ENCODE data around the gene DENND1B.
"Not testable (repeated sequence)": the region's sequence is repeated elsewhere in the genome, so short reads cannot be mapped to it uniquely, and the experiment has no call there.

DENND1B gene

DNA sequence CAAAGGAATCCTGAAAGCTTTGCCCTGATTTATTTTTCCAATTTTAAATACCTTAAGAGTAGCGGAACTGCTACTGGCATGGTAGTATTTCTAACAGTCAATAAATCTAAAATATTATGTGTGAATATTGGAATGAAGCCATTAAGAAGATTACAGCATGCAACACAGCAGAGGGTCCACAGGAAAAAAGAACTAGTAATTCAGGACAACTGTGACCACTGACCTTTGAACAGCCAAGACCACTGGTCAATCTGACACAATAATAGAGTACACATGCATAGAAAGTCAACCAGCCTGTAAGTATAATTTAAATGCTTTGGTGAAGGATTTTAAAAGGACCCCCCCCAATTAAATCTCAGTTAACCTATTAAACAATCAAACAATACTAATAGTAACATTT lies 171.0 kb downstream of the DENND1B start:
- intact Hi-C loops (cut with micrococcal nuclease): no loop called here
- no peaks in the 10 kb centered on the region for H3K4me1 Mint-ChIP-seq (ENCODE audit: low read depth)
- H3K27ac Mint-ChIP-seq: no peak overlapping the region
- no peak overlapping the region for H3K4me3 Mint-ChIP-seq
- H3K9me3 Mint-ChIP-seq: no peaks in the 10 kb centered on the region
- H3K27me3 Mint-ChIP-seq: no peaks in the 10 kb centered on the region
- H3K36me3 Mint-ChIP-seq (ENCODE audit: low read depth): peaks cover 25% of the 10 kb centered on the region

DNA sequence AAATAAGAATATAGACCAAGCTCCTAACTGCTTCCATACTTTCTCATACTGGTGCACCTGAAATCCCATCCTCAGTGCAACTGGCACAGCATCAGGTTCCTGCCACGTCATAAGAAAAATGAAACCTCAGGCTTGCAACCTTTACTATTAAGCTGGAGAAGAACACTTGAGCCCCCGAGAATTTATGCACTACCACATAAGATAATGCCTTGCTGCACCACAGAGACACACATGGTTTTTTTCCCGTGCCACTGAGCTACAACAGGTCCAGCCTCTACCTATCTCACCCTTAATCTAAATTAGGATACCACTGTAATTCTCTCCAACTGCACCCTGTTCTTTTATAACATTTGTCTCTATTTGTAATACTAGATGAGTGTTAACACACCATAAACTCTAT lies 174.5 kb downstream of the DENND1B start:
- Mint-ChIP-seq H3K4me1 (ENCODE audit: low read depth) (no peaks in the 10 kb centered on the region), H3K4me3 (no peak overlapping the region), H3K36me3 (ENCODE audit: low read depth) (peaks cover 20% of the 10 kb centered on the region), H3K9me3 (no peaks in the 10 kb centered on the region), H3K27ac (no peak overlapping the region), H3K27me3 (no peaks in the 10 kb centered on the region)
- intact Hi-C loops (cut with micrococcal nuclease): no loop called here

DNA sequence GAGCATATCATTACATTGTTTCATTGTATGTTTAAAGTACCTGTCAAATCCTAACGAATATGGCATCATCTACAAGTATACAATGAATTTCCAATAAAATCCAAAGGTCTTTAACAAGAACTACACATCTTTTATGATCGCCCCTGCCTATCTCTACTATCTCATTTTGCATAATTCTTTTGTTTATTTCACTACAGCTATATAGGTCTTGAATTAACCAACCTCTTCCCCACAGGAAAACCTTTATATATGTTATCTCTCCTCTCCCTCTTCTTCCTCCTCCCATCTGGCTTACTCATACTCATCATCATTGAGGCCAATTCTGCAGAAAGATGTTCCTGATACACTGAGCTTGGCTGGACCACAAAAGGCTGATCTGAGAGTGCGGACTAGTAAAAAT lies 175.5 kb downstream of the DENND1B start:
- Mint-ChIP-seq H3K4me3 (no peak overlapping the region), H3K27ac (no peak overlapping the region)
- intact Hi-C loops (cut with micrococcal nuclease): no loop called here

DNA sequence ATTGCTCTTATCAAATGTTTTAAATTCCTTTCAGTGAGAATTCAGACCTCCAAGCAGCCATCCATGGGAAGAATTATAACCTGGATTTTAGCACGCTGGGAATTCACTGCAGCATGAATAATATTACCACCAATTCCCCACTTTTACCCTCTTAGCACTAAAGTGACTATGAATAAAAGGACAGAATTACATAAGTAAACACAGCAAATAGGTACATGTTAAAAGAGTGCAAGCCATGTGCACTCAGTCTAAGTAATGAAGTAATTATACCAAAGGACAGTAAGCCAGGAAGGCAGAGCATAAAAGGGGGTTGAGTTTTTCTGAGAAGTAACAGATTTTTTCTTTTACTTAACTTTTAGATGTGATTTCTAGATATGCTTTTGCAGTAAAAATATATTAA lies 176.3 kb downstream of the DENND1B start:
- Mint-ChIP-seq H3K27ac (no peak overlapping the region), H3K36me3 (ENCODE audit: low read depth) (peaks cover 36% of the 10 kb centered on the region), H3K4me1 (ENCODE audit: low read depth) (no peaks in the 10 kb centered on the region), H3K9me3 (no peaks in the 10 kb centered on the region), H3K27me3 (no peaks in the 10 kb centered on the region), H3K4me3 (no peak overlapping the region)
- intact Hi-C loops (cut with micrococcal nuclease): no loop called here

More for the DNA sequence above, 175.5 kb downstream of the DENND1B start:
- no peaks in the 10 kb centered on the region for H3K4me1 Mint-ChIP-seq (ENCODE audit: low read depth)
- no peaks in the 10 kb centered on the region for H3K9me3 Mint-ChIP-seq
- peaks cover 29% of the 10 kb centered on the region for H3K36me3 Mint-ChIP-seq (ENCODE audit: low read depth)
- H3K27me3 Mint-ChIP-seq: no peaks in the 10 kb centered on the region

DNA sequence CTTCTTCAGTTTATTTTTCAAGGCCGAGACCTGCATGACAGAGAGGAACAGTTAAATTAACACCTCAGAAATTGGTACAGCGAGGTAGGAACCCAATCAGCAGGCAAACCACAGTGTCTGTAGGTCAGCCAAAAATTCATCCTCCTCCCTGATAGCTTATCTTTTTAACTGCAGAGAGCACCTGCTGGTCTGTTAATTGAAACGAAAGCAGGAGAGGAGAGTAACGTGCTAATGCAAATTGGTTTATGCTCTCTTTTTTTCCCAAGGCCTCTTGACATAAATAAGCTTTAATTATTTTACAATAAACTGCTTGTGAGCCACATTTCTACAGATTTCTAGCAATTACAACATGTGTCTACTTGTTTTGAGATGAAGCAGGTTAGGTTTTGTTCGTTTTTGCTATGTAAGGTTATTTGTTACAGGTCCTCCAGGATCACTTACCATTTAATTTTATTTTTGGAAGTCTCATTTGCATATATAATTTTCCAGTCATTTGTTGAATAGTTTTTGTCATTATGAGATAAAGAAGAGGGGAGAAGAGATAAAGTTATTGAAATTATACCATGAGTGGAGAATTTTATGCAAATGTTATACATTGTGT lies 179.9 kb downstream of the DENND1B start:
- intact Hi-C loops (cut with micrococcal nuclease): no loop called here
- no peaks in the 10 kb centered on the region for H3K4me1 Mint-ChIP-seq (ENCODE audit: low read depth)
- H3K27ac Mint-ChIP-seq: no peak overlapping the region
- no peaks in the 10 kb centered on the region for H3K27me3 Mint-ChIP-seq
- no peaks in the 10 kb centered on the region for H3K9me3 Mint-ChIP-seq
- peaks cover 59% of the 10 kb centered on the region for H3K36me3 Mint-ChIP-seq (ENCODE audit: low read depth)
- H3K4me3 Mint-ChIP-seq: no peak overlapping the region

DNA sequence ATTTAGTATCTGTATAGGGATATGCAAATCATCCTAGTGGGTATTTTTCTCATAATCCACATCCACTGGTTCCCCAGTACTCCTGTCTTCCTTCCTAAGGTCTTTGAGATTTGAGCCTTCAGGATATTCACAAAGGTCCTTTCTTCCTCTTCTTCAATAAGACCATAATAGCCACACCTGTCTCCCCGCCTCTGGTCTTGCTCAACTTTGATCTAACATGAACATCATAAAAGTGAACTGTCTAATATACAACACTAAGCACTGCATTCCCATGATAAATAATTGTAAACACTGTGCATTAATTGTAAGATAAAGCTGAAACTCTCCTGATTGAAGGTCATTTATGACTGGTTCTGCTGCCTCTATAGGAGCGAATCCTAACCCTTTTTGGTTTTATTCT lies 184.6 kb downstream of the DENND1B start:
- Mint-ChIP-seq H3K9me3 (no peaks in the 10 kb centered on the region), H3K36me3 (ENCODE audit: low read depth) (peaks cover 77% of the 10 kb centered on the region), H3K4me1 (ENCODE audit: low read depth) (no peaks in the 10 kb centered on the region), H3K27ac (no peak overlapping the region), H3K4me3 (no peak overlapping the region), H3K27me3 (no peaks in the 10 kb centered on the region)
- intact Hi-C loops (cut with micrococcal nuclease): no loop called here

DNA sequence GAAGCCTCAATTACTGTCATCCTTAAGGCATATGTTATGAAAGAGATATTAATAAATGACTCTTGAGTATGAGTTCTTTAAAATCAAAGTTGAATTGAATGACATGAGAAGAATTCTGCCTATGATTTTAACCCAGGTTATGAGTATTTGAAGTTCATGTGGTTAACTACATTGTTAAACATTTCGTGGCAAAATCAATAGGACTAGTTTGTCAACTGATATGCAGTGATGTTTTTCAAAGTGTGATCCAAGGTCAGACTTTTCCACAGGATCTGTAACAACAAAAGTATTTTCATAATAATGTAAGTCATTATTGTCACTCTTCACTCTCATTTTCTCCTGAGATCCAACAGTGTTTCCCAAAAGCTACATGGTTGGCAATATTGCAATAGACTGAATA lies 189.5 kb downstream of the DENND1B start:
- no peak overlapping the region for H3K4me3 Mint-ChIP-seq
- peaks cover 54% of the 10 kb centered on the region for H3K36me3 Mint-ChIP-seq (ENCODE audit: low read depth)
- H3K27me3 Mint-ChIP-seq: no peaks in the 10 kb centered on the region
- H3K4me1 Mint-ChIP-seq (ENCODE audit: low read depth): no peaks in the 10 kb centered on the region
- no peaks in the 10 kb centered on the region for H3K9me3 Mint-ChIP-seq
- intact Hi-C loops (cut with micrococcal nuclease): no loop called here
- no peak overlapping the region for H3K27ac Mint-ChIP-seq

DNA sequence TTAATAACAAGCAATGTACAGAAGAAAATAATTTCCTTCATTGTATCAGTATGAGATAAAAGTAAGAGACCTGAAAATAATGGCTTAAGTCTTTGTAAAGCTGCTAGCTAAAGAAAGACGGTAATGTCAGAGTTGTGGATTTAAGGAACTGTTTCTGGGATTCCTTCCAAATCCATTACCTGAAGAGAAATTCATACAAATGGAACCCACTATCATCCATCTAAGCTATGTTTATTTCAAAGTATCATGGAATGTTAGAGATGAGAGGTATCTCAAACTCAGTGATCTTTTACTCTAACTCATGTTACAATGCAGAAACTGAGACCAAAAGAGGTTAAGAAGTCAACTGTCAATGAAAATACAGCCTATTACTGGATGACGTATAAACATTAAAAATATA lies 197.7 kb downstream of the DENND1B start:
- no peaks in the 10 kb centered on the region for H3K27me3 Mint-ChIP-seq
- peaks cover 74% of the 10 kb centered on the region for H3K36me3 Mint-ChIP-seq (ENCODE audit: low read depth)
- no peak overlapping the region for H3K4me3 Mint-ChIP-seq
- H3K9me3 Mint-ChIP-seq: no peaks in the 10 kb centered on the region
- no peaks in the 10 kb centered on the region for H3K4me1 Mint-ChIP-seq (ENCODE audit: low read depth)
- intact Hi-C loops (cut with micrococcal nuclease): no loop called here
- H3K27ac Mint-ChIP-seq: no peak overlapping the region

DNA sequence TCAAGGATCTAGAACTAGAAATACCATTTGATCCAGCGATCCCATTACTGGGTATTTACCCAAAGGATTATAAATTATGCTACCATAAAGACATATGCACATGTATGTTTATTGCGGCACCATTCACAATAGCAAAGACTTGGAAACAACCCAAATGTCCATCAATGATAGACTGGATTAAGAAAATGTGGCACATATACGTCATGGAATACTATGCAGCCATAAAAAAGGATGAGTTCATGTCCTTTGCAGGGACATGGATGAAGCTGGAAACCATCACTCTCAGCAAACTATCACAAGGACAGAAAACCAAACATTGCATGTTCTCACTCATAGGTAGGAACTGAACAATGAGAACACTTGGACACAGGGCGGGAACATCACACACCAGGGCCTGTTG lies 199.7 kb downstream of the DENND1B start:
- intact Hi-C loops (cut with micrococcal nuclease); H3K9me3 Mint-ChIP-seq; H3K4me1 Mint-ChIP-seq (ENCODE audit: low read depth); H3K4me3 Mint-ChIP-seq; H3K27me3 Mint-ChIP-seq; H3K27ac Mint-ChIP-seq: not testable (repeated sequence)
- peaks cover 84% of the 10 kb centered on the region for H3K36me3 Mint-ChIP-seq (ENCODE audit: low read depth)

DNA sequence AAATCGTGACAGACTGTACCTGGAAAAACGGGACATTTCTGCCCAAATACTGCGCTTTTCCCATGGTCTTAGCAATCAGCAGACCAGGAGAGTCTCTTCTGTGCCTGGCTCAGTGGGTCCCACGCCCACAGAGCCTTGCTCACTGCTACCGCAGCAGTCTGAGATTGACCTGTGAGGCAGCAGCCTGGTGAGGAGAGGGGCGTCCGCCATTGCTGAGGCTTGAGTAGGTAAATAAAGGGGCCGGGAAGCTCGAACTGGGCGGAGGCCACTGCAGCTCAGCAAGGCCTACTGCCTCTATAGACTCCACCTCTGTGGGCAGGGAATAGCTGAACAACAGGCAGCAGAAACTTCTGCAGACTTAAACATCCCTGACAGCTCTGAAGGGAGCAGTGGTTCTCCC lies 203.1 kb downstream of the DENND1B start:
- intact Hi-C loops (cut with micrococcal nuclease): no loop called here
- peaks cover 26% of the 10 kb centered on the region for H3K9me3 Mint-ChIP-seq
- no peaks in the 10 kb centered on the region for H3K4me1 Mint-ChIP-seq (ENCODE audit: low read depth)
- H3K27ac Mint-ChIP-seq: no peak overlapping the region
- H3K4me3 Mint-ChIP-seq: no peak overlapping the region
- H3K27me3 Mint-ChIP-seq: no peaks in the 10 kb centered on the region
- H3K36me3 Mint-ChIP-seq (ENCODE audit: low read depth): peaks cover 90% of the 10 kb centered on the region

DNA sequence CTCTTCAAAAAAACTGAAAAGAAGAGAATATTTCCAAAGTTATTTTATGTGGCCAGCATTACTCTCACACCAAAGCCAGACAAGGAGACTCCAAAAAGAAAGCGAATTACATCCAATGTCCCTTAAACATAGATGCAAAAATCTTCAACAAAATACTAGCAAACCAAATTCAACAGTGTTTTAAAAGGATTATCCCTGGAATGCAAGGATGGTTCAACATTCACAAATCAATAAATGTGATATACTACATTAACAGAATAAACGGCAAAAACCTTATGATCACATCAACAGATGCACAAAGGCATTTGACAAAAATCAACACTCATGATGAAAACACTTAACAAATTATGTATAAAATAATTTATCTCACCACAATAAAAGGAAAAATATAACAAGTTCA lies 207.8 kb downstream of the DENND1B start:
- Mint-ChIP-seq H3K36me3 (ENCODE audit: low read depth) (peaks cover 56% of the 10 kb centered on the region), H3K27ac (no peak overlapping the region), H3K27me3 (no peaks in the 10 kb centered on the region), H3K4me1 (ENCODE audit: low read depth) (no peaks in the 10 kb centered on the region), H3K4me3 (no peak overlapping the region), H3K9me3 (peaks cover 36% of the 10 kb centered on the region)
- intact Hi-C loops (cut with micrococcal nuclease): no loop called here

DNA sequence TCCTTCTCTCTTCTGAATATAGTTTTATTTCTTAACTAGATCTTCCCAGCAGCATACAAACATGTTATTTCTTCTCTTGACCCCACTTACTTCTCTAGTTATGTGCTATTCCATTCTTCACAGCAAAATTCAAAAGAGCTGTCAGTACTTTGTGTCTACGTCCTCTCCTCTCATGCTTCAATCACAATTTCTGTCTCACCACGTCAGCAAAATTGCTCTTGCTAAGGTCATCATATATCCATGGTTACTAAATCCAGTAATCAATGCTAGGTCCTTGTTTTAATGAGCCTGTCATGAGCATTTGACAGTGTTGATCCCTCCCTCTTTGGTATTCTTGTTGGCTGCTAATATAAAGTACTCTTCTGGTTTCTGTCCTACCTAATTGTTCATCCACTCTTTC lies 214.2 kb downstream of the DENND1B start:
- H3K27ac Mint-ChIP-seq: no peak overlapping the region
- no peaks in the 10 kb centered on the region for H3K9me3 Mint-ChIP-seq
- no peaks in the 10 kb centered on the region for H3K4me1 Mint-ChIP-seq (ENCODE audit: low read depth)
- peaks cover under 1% of the 10 kb centered on the region for H3K36me3 Mint-ChIP-seq (ENCODE audit: low read depth)
- no peaks in the 10 kb centered on the region for H3K27me3 Mint-ChIP-seq
- intact Hi-C loops (cut with micrococcal nuclease): no loop called here
- no peak overlapping the region for H3K4me3 Mint-ChIP-seq

DNA sequence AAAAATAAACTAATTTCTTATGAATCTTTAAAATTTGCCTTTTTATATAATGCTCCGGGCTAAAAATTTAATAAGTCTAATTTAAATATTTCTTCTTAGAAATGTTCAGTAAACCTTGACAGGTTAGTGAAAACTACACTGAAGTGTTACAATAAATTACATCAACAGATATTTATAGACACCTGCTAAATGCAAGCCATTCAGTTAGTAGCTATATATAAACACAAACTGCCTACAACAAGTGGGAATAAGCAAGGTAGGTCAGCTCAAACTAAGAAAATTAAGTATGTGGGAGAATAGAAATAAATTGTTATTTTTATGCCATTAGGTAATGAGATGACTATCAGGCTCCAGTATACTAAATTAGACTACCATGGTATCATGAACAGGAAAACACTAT lies 215.6 kb downstream of the DENND1B start:
- Mint-ChIP-seq H3K27ac (no peak overlapping the region), H3K9me3 (no peaks in the 10 kb centered on the region), H3K4me3 (no peak overlapping the region), H3K36me3 (ENCODE audit: low read depth) (no peaks in the 10 kb centered on the region), H3K27me3 (no peaks in the 10 kb centered on the region), H3K4me1 (ENCODE audit: low read depth) (no peaks in the 10 kb centered on the region)
- intact Hi-C loops (cut with micrococcal nuclease): no loop called here

DNA sequence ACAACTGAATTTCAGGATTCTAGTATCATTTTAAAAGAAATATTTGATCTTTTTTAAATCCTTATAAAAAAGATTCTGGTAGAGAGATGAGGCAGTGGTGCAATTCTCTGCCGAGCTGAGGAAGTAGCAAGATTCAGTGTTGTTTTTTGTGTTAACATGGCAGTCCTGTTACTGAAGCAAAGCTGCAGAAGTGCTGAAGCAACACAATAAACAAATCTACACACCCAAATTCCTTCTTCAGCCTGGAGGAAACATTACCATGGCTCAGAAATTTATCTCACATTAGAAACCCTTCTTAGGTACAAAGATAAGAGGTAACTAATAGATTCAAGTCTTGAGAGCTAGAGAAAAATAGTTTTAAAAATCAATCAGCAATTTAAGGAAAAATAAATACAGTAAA lies 216.0 kb downstream of the DENND1B start:
- H3K36me3 Mint-ChIP-seq (ENCODE audit: low read depth): peaks cover 2% of the 10 kb centered on the region
- H3K27ac Mint-ChIP-seq: no peak overlapping the region

DNA sequence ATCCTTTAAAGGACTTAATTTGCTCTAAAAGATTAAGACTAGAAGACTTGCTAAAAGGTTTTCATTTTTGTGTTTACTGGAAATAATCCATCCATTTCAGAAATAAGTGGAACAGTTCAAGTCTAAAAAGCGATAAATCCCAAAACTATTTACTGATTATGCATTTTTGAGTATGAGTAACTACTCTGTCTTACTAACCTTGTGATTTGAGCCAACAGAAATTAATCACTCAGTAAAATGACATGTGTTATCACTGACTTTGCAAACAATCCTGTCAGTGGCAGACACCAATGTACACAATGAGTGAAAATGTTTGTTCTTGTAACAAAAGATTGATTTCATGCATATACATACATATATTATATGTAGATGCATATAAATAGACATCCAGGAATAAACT lies 218.0 kb downstream of the DENND1B start:
- no peaks in the 10 kb centered on the region for H3K9me3 Mint-ChIP-seq
- no peak overlapping the region for H3K27ac Mint-ChIP-seq
- peaks cover 6% of the 10 kb centered on the region for H3K36me3 Mint-ChIP-seq (ENCODE audit: low read depth)
- H3K27me3 Mint-ChIP-seq: no peaks in the 10 kb centered on the region
- no peak overlapping the region for H3K4me3 Mint-ChIP-seq
- intact Hi-C loops (cut with micrococcal nuclease): no loop called here
- no peaks in the 10 kb centered on the region for H3K4me1 Mint-ChIP-seq (ENCODE audit: low read depth)

More for the DNA sequence above, 216.0 kb downstream of the DENND1B start:
- Mint-ChIP-seq H3K27me3 (no peaks in the 10 kb centered on the region), H3K4me3 (no peak overlapping the region), H3K9me3 (no peaks in the 10 kb centered on the region), H3K4me1 (ENCODE audit: low read depth) (no peaks in the 10 kb centered on the region)
- intact Hi-C loops (cut with micrococcal nuclease): no loop called here
